GM13976 (cell line): ENCODE measurements around the gene CATSPERE.

Source experiments
- DNase-seq: peaks from one replicate; pipeline ENCODE4 v3.0.0; 2012; ENCODE audit warnings: low spot score
- in situ Hi-C: fragments of 300-500 bp; cut with MboI; formaldehyde crosslinking; loops from one replicate; pipeline ENCODE4 v1.12.0; 2022; ENCODE audit warnings: low sequenced_read_pairs, mixed read lengths, inconsistent platforms; ENCODE audit not compliant: unreplicated experiment
- TF ChIP-seq, protein P1 (sequence below): IDR thresholded peaks from 2 replicates; pipeline ENCODE4 v1.5.1; 2012; ENCODE audit warnings: borderline replicate concordance, mild to moderate bottlenecking; ENCODE audit not compliant: insufficient read depth; ENCODE audit errors: extremely low read depth, missing control alignments, control extremely low read depth

Gene CATSPERE

DNA sequence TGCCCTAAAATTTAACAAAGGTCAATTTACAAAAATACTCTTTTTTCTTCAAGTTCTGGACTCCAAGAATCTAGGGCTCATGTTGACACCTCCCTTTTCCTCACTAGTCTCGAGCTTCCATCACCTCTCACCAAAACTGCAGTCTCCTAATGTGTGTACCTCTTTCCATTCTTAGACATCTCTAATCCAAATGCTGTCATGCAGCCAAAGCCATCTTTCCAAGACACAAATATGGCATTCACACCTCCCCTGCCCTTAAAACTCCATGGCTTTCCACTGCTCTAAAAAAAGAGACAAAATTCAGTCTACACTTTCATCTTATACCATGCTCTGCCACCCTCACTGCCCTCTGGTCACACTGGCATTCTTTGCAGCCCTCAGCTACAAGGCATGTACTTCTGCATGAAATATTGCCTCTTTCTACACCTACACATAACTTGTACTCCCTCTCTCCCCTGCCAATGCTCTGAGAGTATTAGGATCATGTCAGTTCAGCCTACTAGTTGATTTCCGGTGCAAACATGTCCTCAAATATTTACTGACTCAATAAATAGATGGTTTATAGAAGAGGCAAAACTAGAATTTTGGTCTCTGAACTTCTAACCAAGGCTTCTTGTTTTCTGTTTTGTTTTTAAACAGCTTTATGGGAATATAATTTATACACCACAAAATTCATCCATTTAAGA lies 36.3 kb upstream of the CATSPERE start:
- in situ Hi-C loops: no loop called here
- TF ChIP-seq, protein P1, sequence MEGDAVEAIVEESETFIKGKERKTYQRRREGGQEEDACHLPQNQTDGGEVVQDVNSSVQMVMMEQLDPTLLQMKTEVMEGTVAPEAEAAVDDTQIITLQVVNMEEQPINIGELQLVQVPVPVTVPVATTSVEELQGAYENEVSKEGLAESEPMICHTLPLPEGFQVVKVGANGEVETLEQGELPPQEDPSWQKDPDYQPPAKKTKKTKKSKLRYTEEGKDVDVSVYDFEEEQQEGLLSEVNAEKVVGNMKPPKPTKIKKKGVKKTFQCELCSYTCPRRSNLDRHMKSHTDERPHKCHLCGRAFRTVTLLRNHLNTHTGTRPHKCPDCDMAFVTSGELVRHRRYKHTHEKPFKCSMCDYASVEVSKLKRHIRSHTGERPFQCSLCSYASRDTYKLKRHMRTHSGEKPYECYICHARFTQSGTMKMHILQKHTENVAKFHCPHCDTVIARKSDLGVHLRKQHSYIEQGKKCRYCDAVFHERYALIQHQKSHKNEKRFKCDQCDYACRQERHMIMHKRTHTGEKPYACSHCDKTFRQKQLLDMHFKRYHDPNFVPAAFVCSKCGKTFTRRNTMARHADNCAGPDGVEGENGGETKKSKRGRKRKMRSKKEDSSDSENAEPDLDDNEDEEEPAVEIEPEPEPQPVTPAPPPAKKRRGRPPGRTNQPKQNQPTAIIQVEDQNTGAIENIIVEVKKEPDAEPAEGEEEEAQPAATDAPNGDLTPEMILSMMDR: no peak
- DNase-seq: no peak

DNA sequence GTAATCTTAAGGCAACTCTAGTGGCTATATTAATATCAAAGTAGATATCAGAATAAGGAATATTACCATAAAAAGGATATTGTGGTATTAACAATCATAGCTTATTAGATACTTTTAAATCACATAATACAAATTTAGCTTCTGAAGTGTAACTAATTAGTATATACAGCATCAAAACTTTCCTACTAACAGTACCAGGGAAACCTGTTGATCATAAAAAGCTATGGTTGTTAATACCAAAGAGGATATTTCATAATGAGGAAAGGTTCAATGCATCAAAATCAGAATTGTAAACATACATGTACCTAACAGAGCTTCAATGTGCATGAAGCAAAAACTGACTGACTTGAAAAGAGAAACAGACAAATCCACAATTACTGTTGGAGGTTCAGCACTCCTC lies 33.4 kb upstream of the CATSPERE start:
- TF ChIP-seq, protein P1: no peak
- in situ Hi-C loops: no loop called here
- no peak for DNase-seq

DNA sequence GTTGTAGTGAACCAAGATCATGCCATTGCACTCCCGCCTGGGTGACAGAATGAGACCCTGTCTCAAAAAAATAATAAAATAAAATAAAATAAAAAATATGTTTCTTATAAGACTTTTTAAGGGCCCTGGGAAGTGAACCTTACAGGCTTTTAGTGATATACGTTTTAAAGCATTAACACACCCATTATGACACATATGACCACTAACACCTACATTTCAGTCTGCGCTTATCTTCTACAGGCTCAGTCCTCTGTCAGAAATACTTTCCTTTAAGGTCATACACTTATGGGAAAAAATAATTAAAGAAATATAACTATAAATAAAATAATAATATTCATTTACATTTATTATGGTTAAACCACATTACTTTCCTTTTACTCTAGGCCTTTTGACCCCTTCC lies 31.3 kb upstream of the CATSPERE start:
- no peak for DNase-seq
- in situ Hi-C loops: no loop called here
- TF ChIP-seq, protein P1: no peak

DNA sequence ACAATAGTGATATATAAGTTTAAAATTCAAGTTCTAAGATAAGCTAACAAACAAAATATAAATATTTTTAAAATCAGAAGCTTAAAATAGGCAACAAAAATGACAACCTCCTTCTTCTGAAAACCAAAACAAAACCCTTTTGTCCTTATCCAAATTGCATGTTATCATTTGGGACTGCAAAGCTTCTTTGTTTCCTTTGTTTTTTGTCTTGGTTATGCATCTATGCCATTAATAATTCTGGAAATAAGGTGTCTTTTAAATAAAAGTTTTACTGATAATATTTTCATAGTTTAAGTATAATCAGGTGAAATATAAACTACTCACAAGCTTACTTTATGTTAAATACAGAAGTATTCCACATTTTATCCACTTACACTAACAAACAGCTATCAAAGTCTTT lies 29.9 kb upstream of the CATSPERE start:
- in situ Hi-C loops: no loop called here
- TF ChIP-seq, protein P1: no peak
- no peak for DNase-seq

DNA sequence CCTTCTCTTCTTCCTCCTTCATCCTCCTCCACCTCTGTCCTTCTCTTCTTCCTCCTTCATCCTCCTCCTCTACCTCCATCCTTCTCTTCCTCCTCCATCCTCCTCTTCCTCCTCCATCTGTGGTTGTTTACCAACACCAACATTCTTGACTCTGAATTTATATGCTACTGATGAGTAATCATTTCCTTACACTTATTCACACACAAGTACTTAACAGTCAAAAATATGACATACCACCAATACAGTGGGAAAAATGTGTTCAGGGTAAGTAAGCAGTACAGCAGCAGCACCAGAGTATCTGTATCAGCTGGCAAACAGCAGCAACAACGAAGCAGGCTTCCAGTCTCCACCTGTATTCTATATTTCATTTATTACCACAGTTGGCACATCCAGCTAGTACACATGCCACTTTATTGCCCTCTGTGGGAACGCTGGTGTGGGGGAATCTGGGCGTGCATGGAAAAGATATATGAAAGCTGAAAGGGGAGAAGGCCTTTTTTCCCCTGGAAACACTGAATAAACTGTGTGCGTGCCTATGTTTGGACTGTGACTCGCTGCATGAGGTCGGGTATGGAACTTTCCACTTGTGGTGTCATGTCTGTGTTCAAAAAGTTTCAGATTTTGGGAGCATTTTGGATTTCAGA lies 25.4 kb upstream of the CATSPERE start:
- in situ Hi-C loops: no loop called here
- no peak for DNase-seq
- TF ChIP-seq, protein P1: no peak

DNA sequence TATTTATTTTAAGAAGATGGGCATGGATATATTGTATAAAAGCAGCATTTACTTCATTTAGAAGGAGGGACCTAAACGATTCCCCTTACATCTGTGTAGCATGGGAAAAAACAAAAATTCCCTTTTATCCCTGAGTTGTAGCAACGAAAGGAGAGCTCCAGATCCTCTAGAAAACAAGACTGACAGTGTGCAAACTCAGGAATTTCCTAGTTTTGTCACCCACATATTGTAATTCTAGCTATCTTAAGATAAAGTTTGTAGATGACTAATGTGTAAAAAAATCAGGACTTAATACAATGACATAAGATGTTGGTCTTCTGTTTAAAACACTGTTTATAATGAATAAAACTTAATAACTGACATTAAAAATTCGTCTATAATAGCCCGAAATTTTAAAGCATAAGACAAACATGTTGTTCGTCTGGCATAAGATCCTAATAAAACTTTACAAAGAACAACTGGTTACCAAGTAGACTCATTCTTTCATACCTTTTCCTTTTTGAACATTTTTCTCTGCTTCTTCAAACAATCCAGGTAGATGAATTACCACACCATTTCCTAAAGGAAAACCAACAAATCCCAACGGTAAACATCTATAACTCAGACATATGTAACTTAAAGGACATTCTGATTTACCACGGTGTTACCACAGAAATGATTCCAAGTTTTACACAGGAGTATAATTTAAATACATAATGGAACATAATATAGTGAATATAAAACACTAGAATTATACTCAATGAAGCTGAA lies 24.6 kb upstream of the CATSPERE start:
- no peak for DNase-seq
- TF ChIP-seq, protein P1: no peak
- in situ Hi-C loops: no loop called here
